SK-N-SH treated with all-trans-retinoic acid at 6 μM for 48 hours (cell line): ENCODE measurements around the gene TMC7.

Experiments
- CREB5 ChIP-seq: fragments of 250-450 bp; sonication (Bioruptor Pico); IDR thresholded peaks from 2 replicates; pipeline ENCODE4 v1.5.1; 2020; ENCODE audit warnings: low read depth, mild to moderate bottlenecking, moderate library complexity
- CSDC2 ChIP-seq: fragments of 250-450 bp; sonication (Bioruptor Pico); IDR thresholded peaks from 2 replicates; pipeline ENCODE4 v1.5.0; 2020; ENCODE audit warnings: mild to moderate bottlenecking, moderate library complexity
- PATZ1 ChIP-seq: fragments of 250-450 bp; sonication (Bioruptor Pico); IDR thresholded peaks from 2 replicates; pipeline ENCODE4 v1.8.0; 2020; ENCODE audit warnings: mild to moderate bottlenecking, moderate library complexity, borderline replicate concordance
- POU6F1 ChIP-seq: fragments of 250-450 bp; sonication (Bioruptor Pico); IDR thresholded peaks from 2 replicates; pipeline ENCODE4 v1.8.0; 2021; ENCODE audit warnings: low read depth, mild to moderate bottlenecking, moderate library complexity, borderline replicate concordance
- PPARA ChIP-seq: fragments of 250-450 bp; sonication (Bioruptor Pico); IDR thresholded peaks from 2 replicates; pipeline ENCODE4 v1.5.0; 2020; ENCODE audit warnings: mild to moderate bottlenecking, borderline replicate concordance
- RARB ChIP-seq: fragments of 250-450 bp; sonication (Bioruptor Pico); IDR thresholded peaks from 2 replicates; pipeline ENCODE4 v1.8.0; 2021; ENCODE audit warnings: mild to moderate bottlenecking, moderate library complexity
- SNAI2 ChIP-seq: fragments of 250-450 bp; sonication (Bioruptor Pico); IDR thresholded peaks from 2 replicates; pipeline ENCODE4 v1.5.0; 2020; ENCODE audit warnings: mild to moderate bottlenecking, moderate library complexity
- TCF4 ChIP-seq: fragments of 250-450 bp; sonication (Bioruptor Pico); IDR thresholded peaks from 2 replicates; pipeline ENCODE4 v1.8.0; 2021; ENCODE audit warnings: mild to moderate bottlenecking, moderate library complexity, borderline replicate concordance
- TOX ChIP-seq: fragments of 250-450 bp; sonication (Bioruptor Pico); IDR thresholded peaks from 2 replicates; pipeline ENCODE4 v1.8.0; 2021; ENCODE audit warnings: mild to moderate bottlenecking, moderate library complexity, borderline replicate concordance
- TSHZ2 ChIP-seq: fragments of 250-450 bp; sonication (Bioruptor Pico); IDR thresholded peaks from 2 replicates; pipeline ENCODE4 v1.5.0; 2020; ENCODE audit warnings: mild to moderate bottlenecking, moderate library complexity

- no peak for TF ChIP-seq PATZ1 (CRISPR knock-in tag)
- TF ChIP-seq CSDC2 = no peak
- TF ChIP-seq CREB5 = no peak
- no peak for TF ChIP-seq TSHZ2 (CRISPR knock-in tag)
- no peak for TF ChIP-seq TOX (CRISPR knock-in tag)
- no peak for TF ChIP-seq RARB (CRISPR knock-in tag)
- TF ChIP-seq PPARA (CRISPR knock-in tag) = no peak
- no peak for TF ChIP-seq SNAI2 (CRISPR knock-in tag)
- TF ChIP-seq POU6F1 (CRISPR knock-in tag) = no peak
- TF ChIP-seq TCF4 (CRISPR knock-in tag) = no peak
Observed at GRCh38 chr16:19017179-19017578, 33.4 kb downstream of the TMC7 start.
